ENCODE measurements around the gene ADAT3.

Gene ADAT3

DNA sequence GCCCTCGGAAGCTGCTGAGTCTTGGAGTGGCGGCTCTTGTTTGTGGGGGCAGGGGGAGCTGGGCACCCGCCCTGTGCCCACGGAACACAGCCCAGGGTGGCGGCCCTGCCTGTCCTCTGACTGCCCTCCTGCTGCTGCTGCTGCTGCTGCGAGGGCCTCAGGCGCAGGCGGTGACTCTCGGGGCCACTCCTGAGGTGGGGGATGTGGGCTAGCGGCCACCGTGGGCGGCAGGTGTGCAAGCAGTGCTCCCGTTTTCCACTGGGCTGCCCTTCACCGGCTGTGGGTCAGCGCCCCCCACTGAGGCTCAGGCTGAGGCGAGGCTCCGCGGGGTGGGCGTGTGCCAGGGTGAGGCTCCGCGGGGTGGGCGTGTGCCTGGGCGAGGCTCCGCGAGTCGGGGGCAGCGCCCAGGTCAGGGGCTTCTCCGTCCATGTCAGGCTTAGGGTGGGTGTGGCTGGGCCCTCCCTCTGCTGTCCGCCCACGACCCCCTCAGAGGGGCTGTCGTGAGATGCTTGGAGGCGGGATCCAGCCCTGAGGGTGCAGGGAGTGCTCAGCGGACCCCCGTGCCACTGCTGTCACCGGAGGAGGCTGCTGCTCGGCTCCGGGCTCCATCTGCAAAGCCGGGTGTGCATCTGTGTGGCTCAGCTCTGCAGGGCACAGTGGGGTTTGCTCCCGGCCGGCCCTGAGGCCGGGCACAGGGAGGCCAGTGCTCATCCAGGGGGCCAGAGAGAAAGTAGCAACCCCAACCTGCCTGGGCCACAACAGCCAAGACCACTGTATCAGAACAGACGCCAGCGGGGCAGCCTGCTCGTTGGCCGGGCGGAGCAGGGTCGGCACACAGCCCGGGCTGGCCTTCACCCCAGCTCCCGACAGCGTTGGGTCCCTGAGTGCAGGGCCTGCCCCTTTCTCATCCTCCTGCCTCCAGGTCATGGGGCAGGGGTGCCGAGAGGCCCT is 50.2 kb downstream of the ADAT3 start (continued):
- TF ChIP-seq, protein P1, sequence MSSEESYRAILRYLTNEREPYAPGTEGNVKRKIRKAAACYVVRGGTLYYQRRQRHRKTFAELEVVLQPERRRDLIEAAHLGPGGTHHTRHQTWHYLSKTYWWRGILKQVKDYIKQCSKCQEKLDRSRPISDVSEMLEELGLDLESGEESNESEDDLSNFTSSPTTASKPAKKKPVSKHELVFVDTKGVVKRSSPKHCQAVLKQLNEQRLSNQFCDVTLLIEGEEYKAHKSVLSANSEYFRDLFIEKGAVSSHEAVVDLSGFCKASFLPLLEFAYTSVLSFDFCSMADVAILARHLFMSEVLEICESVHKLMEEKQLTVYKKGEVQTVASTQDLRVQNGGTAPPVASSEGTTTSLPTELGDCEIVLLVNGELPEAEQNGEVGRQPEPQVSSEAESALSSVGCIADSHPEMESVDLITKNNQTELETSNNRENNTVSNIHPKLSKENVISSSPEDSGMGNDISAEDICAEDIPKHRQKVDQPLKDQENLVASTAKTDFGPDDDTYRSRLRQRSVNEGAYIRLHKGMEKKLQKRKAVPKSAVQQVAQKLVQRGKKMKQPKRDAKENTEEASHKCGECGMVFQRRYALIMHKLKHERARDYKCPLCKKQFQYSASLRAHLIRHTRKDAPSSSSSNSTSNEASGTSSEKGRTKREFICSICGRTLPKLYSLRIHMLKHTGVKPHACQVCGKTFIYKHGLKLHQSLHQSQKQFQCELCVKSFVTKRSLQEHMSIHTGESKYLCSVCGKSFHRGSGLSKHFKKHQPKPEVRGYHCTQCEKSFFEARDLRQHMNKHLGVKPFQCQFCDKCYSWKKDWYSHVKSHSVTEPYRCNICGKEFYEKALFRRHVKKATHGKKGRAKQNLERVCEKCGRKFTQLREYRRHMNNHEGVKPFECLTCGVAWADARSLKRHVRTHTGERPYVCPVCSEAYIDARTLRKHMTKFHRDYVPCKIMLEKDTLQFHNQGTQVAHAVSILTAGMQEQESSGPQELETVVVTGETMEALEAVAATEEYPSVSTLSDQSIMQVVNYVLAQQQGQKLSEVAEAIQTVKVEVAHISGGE (tag by site-specific recombination; conservative IDR thresholded peaks at IDR 0.05; ENCODE audit: low read depth), result no peak
- no peak for TF ChIP-seq BCL11B (tag by site-specific recombination; IDR thresholded peaks at IDR 0.05; ENCODE audit: low read depth)
- TF ChIP-seq ZNF16 (tag by site-specific recombination; IDR thresholded peaks at IDR 0.05; ENCODE audit: low read depth), result no peak
- no peak for TF ChIP-seq ZNF157 (tag by site-specific recombination; IDR thresholded peaks at IDR 0.05)
- TF ChIP-seq SP2 (tag by site-specific recombination; IDR thresholded peaks at IDR 0.05), result no peak
- 0 out of 2 replicates have a peak, but pooled peaks have one; percentile 32 for TF ChIP-seq KLF10 (tag by site-specific recombination; IDR thresholded peaks at IDR 0.05)
- no peak for TF ChIP-seq ZBTB20 (tag by site-specific recombination; IDR thresholded peaks at IDR 0.05)
- TF ChIP-seq ZNF23 (tag by site-specific recombination; IDR thresholded peaks at IDR 0.05; ENCODE audit: borderline replicate concordance), result no peak

DNA sequence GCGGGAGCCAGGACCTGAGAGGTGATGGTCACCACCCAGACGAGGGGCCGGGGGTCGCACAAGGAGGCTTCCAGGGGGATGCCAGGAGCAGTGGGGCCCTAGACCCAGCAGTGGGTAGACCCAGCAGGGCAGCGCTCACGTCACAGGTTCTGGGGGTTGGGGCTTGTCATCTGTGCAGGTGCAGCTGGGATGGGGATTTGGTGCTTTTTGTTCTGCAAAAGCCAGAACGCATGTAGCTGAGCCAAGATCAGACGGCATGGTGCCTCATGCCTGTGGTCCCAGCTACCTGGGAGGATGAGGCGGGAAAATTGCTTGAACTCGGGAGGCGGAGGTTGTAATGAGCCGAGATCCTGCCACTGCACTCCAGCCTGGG is 50.9 kb downstream of the ADAT3 start:
- Histone ChIP-seq H3K36me3 (ENCODE audit: control insufficient read depth in 2 of 2, insufficient read depth in 1 of 2, low read length in 2 of 2) (peaks cover 0 to 18% of the 10 kb centered on the region in 2 experiments; a peak in 2 of 3 replicates), H3K9me3 (ENCODE audit: control insufficient read depth, insufficient read depth, low read depth, low read length) (no peaks in the 10 kb centered on the region), H3K4me3 (ENCODE audit: low read depth, low read length) (no peak overlapping the region), H3K4me1 (ENCODE audit: control insufficient read depth, insufficient read depth, low read length) (no peaks in the 10 kb centered on the region), H3K27ac (ENCODE audit: extremely low read depth, low read depth, low read length) (no peak overlapping the region)
- TF ChIP-seq ZNF114 (tag by site-specific recombination; IDR thresholded peaks at IDR 0.05), result no peak
- no peak for TF ChIP-seq KLF16 (tag by site-specific recombination; IDR thresholded peaks at IDR 0.05)
- no peak for TF ChIP-seq ZNF791 (tag by site-specific recombination; IDR thresholded peaks at IDR 0.05)
- TF ChIP-seq, protein P2, sequence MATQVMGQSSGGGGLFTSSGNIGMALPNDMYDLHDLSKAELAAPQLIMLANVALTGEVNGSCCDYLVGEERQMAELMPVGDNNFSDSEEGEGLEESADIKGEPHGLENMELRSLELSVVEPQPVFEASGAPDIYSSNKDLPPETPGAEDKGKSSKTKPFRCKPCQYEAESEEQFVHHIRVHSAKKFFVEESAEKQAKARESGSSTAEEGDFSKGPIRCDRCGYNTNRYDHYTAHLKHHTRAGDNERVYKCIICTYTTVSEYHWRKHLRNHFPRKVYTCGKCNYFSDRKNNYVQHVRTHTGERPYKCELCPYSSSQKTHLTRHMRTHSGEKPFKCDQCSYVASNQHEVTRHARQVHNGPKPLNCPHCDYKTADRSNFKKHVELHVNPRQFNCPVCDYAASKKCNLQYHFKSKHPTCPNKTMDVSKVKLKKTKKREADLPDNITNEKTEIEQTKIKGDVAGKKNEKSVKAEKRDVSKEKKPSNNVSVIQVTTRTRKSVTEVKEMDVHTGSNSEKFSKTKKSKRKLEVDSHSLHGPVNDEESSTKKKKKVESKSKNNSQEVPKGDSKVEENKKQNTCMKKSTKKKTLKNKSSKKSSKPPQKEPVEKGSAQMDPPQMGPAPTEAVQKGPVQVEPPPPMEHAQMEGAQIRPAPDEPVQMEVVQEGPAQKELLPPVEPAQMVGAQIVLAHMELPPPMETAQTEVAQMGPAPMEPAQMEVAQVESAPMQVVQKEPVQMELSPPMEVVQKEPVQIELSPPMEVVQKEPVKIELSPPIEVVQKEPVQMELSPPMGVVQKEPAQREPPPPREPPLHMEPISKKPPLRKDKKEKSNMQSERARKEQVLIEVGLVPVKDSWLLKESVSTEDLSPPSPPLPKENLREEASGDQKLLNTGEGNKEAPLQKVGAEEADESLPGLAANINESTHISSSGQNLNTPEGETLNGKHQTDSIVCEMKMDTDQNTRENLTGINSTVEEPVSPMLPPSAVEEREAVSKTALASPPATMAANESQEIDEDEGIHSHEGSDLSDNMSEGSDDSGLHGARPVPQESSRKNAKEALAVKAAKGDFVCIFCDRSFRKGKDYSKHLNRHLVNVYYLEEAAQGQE (tag by site-specific recombination; IDR thresholded peaks at IDR 0.05), result no peak
- no peak for TF ChIP-seq ZNF561 (tag by site-specific recombination; IDR thresholded peaks at IDR 0.05; ENCODE audit: borderline replicate concordance)
- peak; percentile 97 for TF ChIP-seq ZNF600 (tag by site-specific recombination; IDR thresholded peaks at IDR 0.05)
- TF ChIP-seq, protein P3, sequence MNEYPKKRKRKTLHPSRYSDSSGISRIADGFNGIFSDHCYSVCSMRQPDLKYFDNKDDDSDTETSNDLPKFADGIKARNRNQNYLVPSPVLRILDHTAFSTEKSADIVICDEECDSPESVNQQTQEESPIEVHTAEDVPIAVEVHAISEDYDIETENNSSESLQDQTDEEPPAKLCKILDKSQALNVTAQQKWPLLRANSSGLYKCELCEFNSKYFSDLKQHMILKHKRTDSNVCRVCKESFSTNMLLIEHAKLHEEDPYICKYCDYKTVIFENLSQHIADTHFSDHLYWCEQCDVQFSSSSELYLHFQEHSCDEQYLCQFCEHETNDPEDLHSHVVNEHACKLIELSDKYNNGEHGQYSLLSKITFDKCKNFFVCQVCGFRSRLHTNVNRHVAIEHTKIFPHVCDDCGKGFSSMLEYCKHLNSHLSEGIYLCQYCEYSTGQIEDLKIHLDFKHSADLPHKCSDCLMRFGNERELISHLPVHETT (tag by site-specific recombination; IDR thresholded peaks at IDR 0.05), result no peak
- TF ChIP-seq, protein P4, sequence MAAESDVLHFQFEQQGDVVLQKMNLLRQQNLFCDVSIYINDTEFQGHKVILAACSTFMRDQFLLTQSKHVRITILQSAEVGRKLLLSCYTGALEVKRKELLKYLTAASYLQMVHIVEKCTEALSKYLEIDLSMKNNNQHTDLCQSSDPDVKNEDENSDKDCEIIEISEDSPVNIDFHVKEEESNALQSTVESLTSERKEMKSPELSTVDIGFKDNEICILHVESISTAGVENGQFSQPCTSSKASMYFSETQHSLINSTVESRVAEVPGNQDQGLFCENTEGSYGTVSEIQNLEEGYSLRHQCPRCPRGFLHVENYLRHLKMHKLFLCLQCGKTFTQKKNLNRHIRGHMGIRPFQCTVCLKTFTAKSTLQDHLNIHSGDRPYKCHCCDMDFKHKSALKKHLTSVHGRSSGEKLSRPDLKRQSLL (tag by site-specific recombination; IDR thresholded peaks at IDR 0.05), result 0 out of 2 replicates have a peak, but pooled peaks have one; percentile 39
- TF ChIP-seq ZFP69B (tag by site-specific recombination; IDR thresholded peaks at IDR 0.05), result 0 out of 2 replicates have a peak, but pooled peaks have one; percentile 14
- TF ChIP-seq ZNF76 (tag by site-specific recombination; IDR thresholded peaks at IDR 0.05; ENCODE audit: borderline replicate concordance, low read depth), result no peak
- POLR2A ChIA-PET, result no interaction called here
- CTCF ChIA-PET, result no interaction called here
